Activated CD8-positive, alpha-beta T cell treated with anti-CD3 and anti-CD28 coated beads, Interleukin-2, amount 10 ng/mL, durations not matched to agents 7 days and 5 days (primary cell): ENCODE data around the gene LRRTM3. TPM values are rescaled to one million over a fixed set of nuclear protein-coding genes. Genes with fewer than 3 reads are reported as not detected.

Source experiments
- ATAC-seq: fragments of 150-1000 bp; cut with Tn5 transposase; one replicate; pipeline ENCODE4 v1.10.0; 2021; ENCODE audit warnings: moderate library complexity
- CTCF ChIA-PET: fragments of 350-600 bp; sonication (Branson Sonifier 250); formaldehyde crosslinking; loops from one replicate; lab custom pipeline; 2021; ENCODE audit warnings: antibody characterized with exemption; lab: Charles Lee
- POLR2A ChIA-PET: fragments of 350-600 bp; sonication (Branson Sonifier 250); formaldehyde crosslinking; loops from one replicate; lab custom pipeline; 2021; ENCODE audit warnings: antibody characterized with exemption; lab: Charles Lee
- DNase-seq: peaks from one replicate; pipeline ENCODE4 v3.0.0-alpha.2; 2020
- H3K27ac Mint-ChIP-seq: one replicate; pipeline ENCODE4 v1.8.0; 2021; ENCODE audit warnings: mild to moderate bottlenecking, mixed read lengths
- H3K27me3 Mint-ChIP-seq: one replicate; pipeline ENCODE4 v1.8.0; 2021; ENCODE audit warnings: low read depth, mixed read lengths
- H3K36me3 Mint-ChIP-seq: one replicate; pipeline ENCODE4 v1.8.0; 2021; ENCODE audit warnings: low read depth, mixed read lengths
- H3K4me1 Mint-ChIP-seq: one replicate; pipeline ENCODE4 v1.8.0; 2021; ENCODE audit warnings: low read depth, mixed read lengths
- H3K4me3 Mint-ChIP-seq: one replicate; pipeline ENCODE4 v1.8.0; 2021; ENCODE audit warnings: mild to moderate bottlenecking, mixed read lengths
- H3K9me3 Mint-ChIP-seq: one replicate; pipeline ENCODE4 v1.8.0; 2022; ENCODE audit warnings: mixed read lengths; ENCODE audit not compliant: insufficient read depth
- total RNA-seq, 2 experiments: library from RNA; stranded (reverse); gene quantifications; one replicate each; pipeline ENCODE4 v1.2.3, GENCODE V29; 2021

Gene LRRTM3
- total RNA-seq, 2 experiments from 2014 or later = not detected

GRCh38 chr10:66990143-66990830 lies 64.5 kb downstream of the LRRTM3 start:
- H3K4me3 Mint-ChIP-seq = no peak overlapping the region
- no peaks in the 10 kb centered on the region for H3K4me1 Mint-ChIP-seq
- no peak for DNase-seq
- H3K36me3 Mint-ChIP-seq = no peaks in the 10 kb centered on the region
- no peak overlapping the region for H3K27ac Mint-ChIP-seq
- ChIA-PET CTCF (no interaction called here), POLR2A (no interaction called here)
- no peaks in the 10 kb centered on the region for H3K27me3 Mint-ChIP-seq
- no peak for ATAC-seq
- H3K9me3 Mint-ChIP-seq = no peaks in the 10 kb centered on the region

- ChIA-PET POLR2A (no interaction called here), CTCF (no interaction called here)
- H3K4me1 Mint-ChIP-seq = no peaks in the 10 kb centered on the region
- H3K4me3 Mint-ChIP-seq = no peak overlapping the region
- H3K36me3 Mint-ChIP-seq = no peaks in the 10 kb centered on the region
- DNase-seq (no peak), ATAC-seq (no peak)
- H3K27ac Mint-ChIP-seq = no peak overlapping the region
- H3K27me3 Mint-ChIP-seq = no peaks in the 10 kb centered on the region
- H3K9me3 Mint-ChIP-seq = no peaks in the 10 kb centered on the region
These were observed 71.2 kb downstream of the LRRTM3 start for GRCh38 chr10:66996996-66997395.

- ChIA-PET CTCF (no interaction called here), POLR2A (no interaction called here)
- no peaks in the 10 kb centered on the region for H3K4me1 Mint-ChIP-seq
- H3K27me3 Mint-ChIP-seq = no peaks in the 10 kb centered on the region
- H3K36me3 Mint-ChIP-seq = no peaks in the 10 kb centered on the region
- no peak overlapping the region for H3K4me3 Mint-ChIP-seq
- ATAC-seq (no peak), DNase-seq (no peak)
- H3K9me3 Mint-ChIP-seq = no peaks in the 10 kb centered on the region
- no peak overlapping the region for H3K27ac Mint-ChIP-seq
These were observed 74.1 kb downstream of the LRRTM3 start for GRCh38 chr10:66999762-67000545.

GRCh38 chr10:67004690-67005089 lies 78.9 kb downstream of the LRRTM3 start:
- H3K27me3 Mint-ChIP-seq = no peaks in the 10 kb centered on the region
- no peaks in the 10 kb centered on the region for H3K4me1 Mint-ChIP-seq
- H3K27ac Mint-ChIP-seq = no peak overlapping the region
- H3K4me3 Mint-ChIP-seq = no peak overlapping the region
- DNase-seq (no peak), ATAC-seq (no peak)
- ChIA-PET CTCF (no interaction called here), POLR2A (no interaction called here)
- H3K9me3 Mint-ChIP-seq = no peaks in the 10 kb centered on the region
- H3K36me3 Mint-ChIP-seq = no peaks in the 10 kb centered on the region

GRCh38 chr10:67005981-67006380 lies 80.1 kb downstream of the LRRTM3 start:
- ChIA-PET CTCF (no interaction called here), POLR2A (no interaction called here)
- Mint-ChIP-seq H3K4me1 (no peaks in the 10 kb centered on the region), H3K27ac (no peak overlapping the region), H3K9me3 (no peaks in the 10 kb centered on the region), H3K36me3 (no peaks in the 10 kb centered on the region), H3K27me3 (no peaks in the 10 kb centered on the region), H3K4me3 (no peak overlapping the region)
- ATAC-seq (no peak), DNase-seq (no peak)

GRCh38 chr10:67011480-67011879 lies 85.6 kb downstream of the LRRTM3 start:
- no peaks in the 10 kb centered on the region for H3K27me3 Mint-ChIP-seq
- CTCF ChIA-PET = no interaction called here
- H3K9me3 Mint-ChIP-seq = no peaks in the 10 kb centered on the region

GRCh38 chr10:67011981-67012380 lies 86.1 kb downstream of the LRRTM3 start:
- H3K4me3 Mint-ChIP-seq = no peak overlapping the region
- ChIA-PET POLR2A (no interaction called here), CTCF (no interaction called here)
- no peaks in the 10 kb centered on the region for H3K9me3 Mint-ChIP-seq
- H3K27me3 Mint-ChIP-seq = no peaks in the 10 kb centered on the region
- no peak for ATAC-seq
- H3K4me1 Mint-ChIP-seq = no peaks in the 10 kb centered on the region
- no peak overlapping the region for H3K27ac Mint-ChIP-seq
- DNase-seq = no peak
- no peaks in the 10 kb centered on the region for H3K36me3 Mint-ChIP-seq

More at GRCh38 chr10:67011480-67011879, 85.6 kb downstream of the LRRTM3 start:
- Mint-ChIP-seq H3K36me3 (no peaks in the 10 kb centered on the region), H3K27ac (no peak overlapping the region), H3K4me1 (no peaks in the 10 kb centered on the region), H3K4me3 (no peak overlapping the region)
- DNase-seq (no peak), ATAC-seq (no peak)
- POLR2A ChIA-PET = no interaction called here

GRCh38 chr10:67015225-67015624 lies 89.4 kb downstream of the LRRTM3 start:
- H3K36me3 Mint-ChIP-seq = no peaks in the 10 kb centered on the region
- H3K27me3 Mint-ChIP-seq = no peaks in the 10 kb centered on the region
- H3K9me3 Mint-ChIP-seq = no peaks in the 10 kb centered on the region
- no peak for DNase-seq
- no peak overlapping the region for H3K4me3 Mint-ChIP-seq
- ChIA-PET POLR2A (no interaction called here), CTCF (interaction anchor here (1.4 kb wide), 1 partner anchor 506 kb away, joined by 3 read pairs; no protein-coding TSS in a partner anchor)
- no peaks in the 10 kb centered on the region for H3K4me1 Mint-ChIP-seq
- no peak for ATAC-seq
- no peak overlapping the region for H3K27ac Mint-ChIP-seq

- H3K9me3 Mint-ChIP-seq = no peaks in the 10 kb centered on the region
- no peak overlapping the region for H3K27ac Mint-ChIP-seq
- DNase-seq (no peak), ATAC-seq (no peak)
- no peaks in the 10 kb centered on the region for H3K4me1 Mint-ChIP-seq
- ChIA-PET CTCF (no interaction called here), POLR2A (no interaction called here)
- H3K27me3 Mint-ChIP-seq = no peaks in the 10 kb centered on the region
- no peaks in the 10 kb centered on the region for H3K36me3 Mint-ChIP-seq
- H3K4me3 Mint-ChIP-seq = no peak overlapping the region
These were observed 91.4 kb downstream of the LRRTM3 start for GRCh38 chr10:67017218-67017617.

- H3K9me3 Mint-ChIP-seq = peaks cover 7% of the 10 kb centered on the region
- H3K36me3 Mint-ChIP-seq = no peaks in the 10 kb centered on the region
- DNase-seq (no peak), ATAC-seq (no peak)
- H3K4me3 Mint-ChIP-seq = no peak overlapping the region
- no peaks in the 10 kb centered on the region for H3K4me1 Mint-ChIP-seq
- ChIA-PET POLR2A (no interaction called here), CTCF (no interaction called here)
- H3K27me3 Mint-ChIP-seq = no peaks in the 10 kb centered on the region
- H3K27ac Mint-ChIP-seq = no peak overlapping the region
These were observed 96.3 kb downstream of the LRRTM3 start for GRCh38 chr10:67022099-67022498.

GRCh38 chr10:67033878-67034277 lies 108.0 kb downstream of the LRRTM3 start:
- ChIA-PET CTCF (no interaction called here), POLR2A (no interaction called here)
- H3K27me3 Mint-ChIP-seq = no peaks in the 10 kb centered on the region
- H3K4me1 Mint-ChIP-seq = no peaks in the 10 kb centered on the region
- peaks cover 3% of the 10 kb centered on the region for H3K9me3 Mint-ChIP-seq
- ATAC-seq (no peak), DNase-seq (no peak)
- H3K4me3 Mint-ChIP-seq = no peak overlapping the region
- no peak overlapping the region for H3K27ac Mint-ChIP-seq
- no peaks in the 10 kb centered on the region for H3K36me3 Mint-ChIP-seq

- no peak overlapping the region for H3K27ac Mint-ChIP-seq
- no peak overlapping the region for H3K4me3 Mint-ChIP-seq
- ChIA-PET CTCF (no interaction called here), POLR2A (no interaction called here)
- H3K27me3 Mint-ChIP-seq = no peaks in the 10 kb centered on the region
- H3K4me1 Mint-ChIP-seq = no peaks in the 10 kb centered on the region
- H3K9me3 Mint-ChIP-seq = no peaks in the 10 kb centered on the region
- no peaks in the 10 kb centered on the region for H3K36me3 Mint-ChIP-seq
- DNase-seq (no peak), ATAC-seq (no peak)
These were observed 111.0 kb downstream of the LRRTM3 start for GRCh38 chr10:67036808-67037207.
